H1 (cell line): ENCODE results near the gene UBE2G2. TPM values are rescaled to one million over a fixed set of nuclear protein-coding genes. Genes with fewer than 3 reads are reported as not detected.

Experiments
- CTCF ChIA-PET: fragments of 300-600 bp; sonication (Branson Sonifier 250); formaldehyde crosslinking; loops from one replicate; lab custom pipeline; 2021; ENCODE audit not compliant: partially characterized antibody; lab: Charles Lee
- POLR2A ChIA-PET: fragments of 300-600 bp; sonication (Branson Sonifier 250); formaldehyde crosslinking; loops from one replicate; lab custom pipeline; 2021; ENCODE audit warnings: inconsistent platforms; ENCODE audit not compliant: partially characterized antibody; lab: Charles Lee
- DNase-seq, 2 experiments: peaks; one replicate each; pipeline versions ENCODE4 v3.0.0 to v3.0.0-alpha.2; 2010 to 2022; ENCODE audit warnings: low spot score in 2 of 2, low read depth in 1 of 2, mixed read lengths in 1 of 2
- FAIRE-seq: peaks from 2 replicates; lab custom pipeline; 2011; peaks lifted over from hg19 to GRCh38; lab: Jason Lieb, UNC
- H2AFZ ChIP-seq: 2 replicates; pipeline ENCODE4 v1.8.1; 2012; ENCODE audit warnings: low read length, inconsistent platforms
- H2AK5ac ChIP-seq: 2 replicates; pipeline ENCODE4 v1.6.1; 2013; ENCODE audit warnings: low read depth, low read length
- H2BK120ac ChIP-seq: replicated peaks from 2 replicates; pipeline ENCODE3; 2013; ENCODE audit warnings: low read depth, low read length, inconsistent platforms
- H2BK12ac ChIP-seq: 2 replicates; pipeline ENCODE4 v1.6.1; 2013; ENCODE audit warnings: low read depth, low read length
- H2BK15ac ChIP-seq: 2 replicates; pipeline ENCODE4 v1.6.1; 2013; ENCODE audit warnings: low read length
- H2BK20ac ChIP-seq: 2 replicates; pipeline ENCODE4 v1.6.1; 2013; ENCODE audit warnings: low read length
- H2BK5ac ChIP-seq: 2 replicates; pipeline ENCODE4 v1.6.1; 2013; ENCODE audit warnings: low read depth, low read length
- H3K14ac ChIP-seq: 2 replicates; pipeline ENCODE4 v1.6.1; 2013; ENCODE audit warnings: inconsistent platforms; ENCODE audit not compliant: insufficient read length
- H3K18ac ChIP-seq: 2 replicates; pipeline ENCODE4 v1.6.1; 2013; ENCODE audit warnings: low read length; ENCODE audit errors: extremely low read depth
- H3K23ac ChIP-seq: 2 replicates; pipeline ENCODE4 v1.6.1; 2013; ENCODE audit warnings: inconsistent platforms; ENCODE audit not compliant: insufficient read length
- H3K23me2 ChIP-seq: 2 replicates; pipeline ENCODE4 v1.6.1; 2013; ENCODE audit warnings: low read depth, low read length
- H3K27ac ChIP-seq: 2 replicates; pipeline ENCODE4 v1.6.1; 2011; ENCODE audit warnings: low read depth, low read length, inconsistent platforms
- H3K27me3 ChIP-seq, 4 experiments: replicated peaks in 1 of 4; 1 replicate in 1 of 4; 2 replicates in 3 of 4; pipeline versions ENCODE4 v1.6.1 to v1.8.1; 2011 to 2013; ENCODE audit warnings: low read length in 3 of 4, mild to moderate bottlenecking in 3 of 4, inconsistent platforms in 2 of 4, mixed read lengths in 2 of 4, moderate library complexity in 1 of 4; ENCODE audit not compliant: control insufficient read depth in 3 of 4, insufficient read depth in 3 of 4; ENCODE audit errors: extremely low read depth in 1 of 4
- H3K36me3 ChIP-seq, 4 experiments: 2 replicates each; pipeline versions ENCODE4 v1.6.1 to v1.8.1; 2011 to 2013; ENCODE audit warnings: mild to moderate bottlenecking in 4 of 4, low read length in 3 of 4, moderate library complexity in 2 of 4, control low read depth in 1 of 4, inconsistent platforms in 1 of 4; ENCODE audit not compliant: insufficient read depth in 4 of 4, control insufficient read depth in 2 of 4
- H3K4ac ChIP-seq: replicated peaks from 2 replicates; pipeline ENCODE3; 2013; ENCODE audit warnings: low read length, low read depth, mixed read lengths, inconsistent platforms; ENCODE audit not compliant: insufficient read length
- H3K4me1 ChIP-seq, 4 experiments: replicated peaks in 1 of 4; 1 replicate in 1 of 4; 2 replicates in 3 of 4; pipeline versions ENCODE4 v1.6.1 to v1.8.1; 2011 to 2013; ENCODE audit warnings: low read length in 3 of 4, inconsistent platforms in 2 of 4, mixed read lengths in 1 of 4; ENCODE audit not compliant: insufficient read depth in 4 of 4, control insufficient read depth in 3 of 4
- H3K4me2 ChIP-seq, 2 experiments: 2 replicates each; pipeline versions ENCODE4 v1.6.1 to v1.8.1; 2011 to 2013; ENCODE audit warnings: low read depth in 2 of 2, low read length in 2 of 2, control low read depth in 1 of 2, inconsistent platforms in 1 of 2, mild to moderate bottlenecking in 1 of 2; ENCODE audit not compliant: insufficient read depth in 1 of 2
- H3K4me3 ChIP-seq, 4 experiments: fragments of 200-600, 300-600 bp in 1 of 4; sonication (generic), shearing (Covaris generic), sonication (Bioruptor Twin) in 1 of 4; 2 replicates each; pipeline versions ENCODE4 v1.5.1 to v1.8.1; 2011 to 2016; ENCODE audit warnings: low read length in 4 of 4, low read depth in 3 of 4, control low read depth in 2 of 4, inconsistent platforms in 2 of 4, mild to moderate bottlenecking in 2 of 4, mixed read lengths in 1 of 4, moderate library complexity in 1 of 4; ENCODE audit not compliant: insufficient read depth in 2 of 4; ENCODE audit errors: extremely low read depth in 1 of 4
- H3K56ac ChIP-seq: replicated peaks from 2 replicates; pipeline ENCODE3; 2013; ENCODE audit warnings: low read depth, mild to moderate bottlenecking, mixed read lengths, low read length, inconsistent platforms; ENCODE audit not compliant: insufficient read length
- H3K79me1 ChIP-seq: 2 replicates; pipeline ENCODE4 v1.6.1; 2013; ENCODE audit warnings: low read depth, low read length, control low read depth
- H3K79me2 ChIP-seq, 2 experiments: 2 replicates each; pipeline versions ENCODE4 v1.6.1 to v1.8.1; 2012 to 2013; ENCODE audit warnings: low read length in 2 of 2, mild to moderate bottlenecking in 2 of 2, inconsistent platforms in 1 of 2; ENCODE audit not compliant: insufficient read depth in 2 of 2, control insufficient read depth in 1 of 2
- H3K9ac ChIP-seq, 4 experiments: replicated peaks in 1 of 4; 1 replicate in 1 of 4; 2 replicates in 3 of 4; pipeline versions ENCODE4 v1.6.1 to v1.8.1; 2011 to 2013; ENCODE audit warnings: low read depth in 3 of 4, low read length in 3 of 4, control low read depth in 2 of 4, mild to moderate bottlenecking in 2 of 4, moderate library complexity in 2 of 4, inconsistent platforms in 1 of 4; ENCODE audit errors: extremely low read depth in 1 of 4
- H3K9me3 ChIP-seq, 2 experiments: 2 replicates each; pipeline versions ENCODE4 v1.6.1 to v1.8.1; 2012 to 2013; ENCODE audit warnings: mild to moderate bottlenecking in 2 of 2, moderate library complexity in 2 of 2, control low read depth in 1 of 2, inconsistent platforms in 1 of 2, low read depth in 1 of 2, low read length in 1 of 2, mixed read lengths in 1 of 2; ENCODE audit not compliant: insufficient read depth in 2 of 2
- H4K20me1 ChIP-seq, 2 experiments: replicated peaks in 1 of 2; 2 replicates each; pipeline versions ENCODE3 to v1.8.1; 2011 to 2013; ENCODE audit warnings: inconsistent platforms in 2 of 2, low read length in 2 of 2, mild to moderate bottlenecking in 1 of 2; ENCODE audit not compliant: insufficient read depth in 2 of 2, control insufficient read depth in 1 of 2
- H4K5ac ChIP-seq: 2 replicates; pipeline ENCODE4 v1.6.1; 2013; ENCODE audit warnings: low read length, low read depth, mixed read lengths, inconsistent platforms; ENCODE audit not compliant: insufficient read length
- H4K8ac ChIP-seq: 2 replicates; pipeline ENCODE4 v1.8.0; 2013; ENCODE audit warnings: mild to moderate bottlenecking, moderate library complexity, low read length, inconsistent platforms; ENCODE audit not compliant: insufficient read depth; ENCODE audit errors: extremely low read depth
- H4K91ac ChIP-seq: replicated peaks from 2 replicates; pipeline ENCODE3; 2013; ENCODE audit warnings: low read length, mixed read lengths, inconsistent platforms; ENCODE audit not compliant: insufficient read length
- BACH1 ChIP-seq: IDR thresholded peaks from 2 replicates; pipeline ENCODE4 v1.6.1; 2012; ENCODE audit warnings: low read length, improper control_type of control experiment
- EZH2 ChIP-seq: fragments of 200-600 bp; sonication (generic); IDR thresholded peaks from 2 replicates; pipeline ENCODE4 v1.7.1; 2012; ENCODE audit warnings: low read depth, mild to moderate bottlenecking, moderate library complexity, low read length, inconsistent platforms; ENCODE audit not compliant: severe bottlenecking
- KDM4A ChIP-seq: IDR thresholded peaks from one replicate; pipeline ENCODE4 v1.7.1; 2012; ENCODE audit warnings: low read depth, mild to moderate bottlenecking, moderate library complexity, low read length, inconsistent platforms; ENCODE audit not compliant: severe bottlenecking
- MAFK ChIP-seq: IDR thresholded peaks from 2 replicates; pipeline ENCODE4 v1.6.1; 2012; ENCODE audit warnings: low read depth, mild to moderate bottlenecking, improper control_type of control experiment, low read length
- RBBP5 ChIP-seq: IDR thresholded peaks from 2 replicates; pipeline ENCODE4 v1.7.1; 2012; ENCODE audit warnings: low read depth, mild to moderate bottlenecking, inconsistent platforms, low read length, moderate library complexity, borderline replicate concordance
- SIRT6 ChIP-seq: IDR thresholded peaks from one replicate; pipeline ENCODE4 v1.7.1; 2012; ENCODE audit warnings: low read length, inconsistent platforms
- SIX5 ChIP-seq: IDR thresholded peaks from 2 replicates; pipeline ENCODE4 v1.6.1; 2011; ENCODE audit warnings: mild to moderate bottlenecking, low read depth, low read length
- SP1 ChIP-seq: IDR thresholded peaks from 2 replicates; pipeline ENCODE4 v1.6.1; 2011; ENCODE audit warnings: low read depth, low read length
- SUZ12 ChIP-seq: fragments of 200-600 bp; sonication (generic); IDR thresholded peaks from 2 replicates; pipeline ENCODE4 v1.6.1; 2012; ENCODE audit warnings: mild to moderate bottlenecking, inconsistent platforms, low read length, moderate library complexity, mixed read lengths
- TAF7 ChIP-seq: optimal IDR thresholded peaks from 2 replicates; pipeline ENCODE3; 2011; ENCODE audit warnings: low read depth, mild to moderate bottlenecking, inconsistent platforms, low read length, moderate library complexity, borderline replicate concordance
- ZNF274 ChIP-seq: IDR thresholded peaks from 2 replicates; pipeline ENCODE4 v1.7.0; 2012; ENCODE audit warnings: low read length, borderline replicate concordance; ENCODE audit errors: extremely low read depth
- WGBS, 2 experiments: shearing (Covaris generic) in 1 of 2; methylation state at CpG; one replicate each; pipeline versions ENCODE4 v1.1.6 to v1.1.7; 2013 to 2015; ENCODE audit warnings: low lambda C conversion rate in 2 of 2, mixed read lengths in 2 of 2, inconsistent platforms in 1 of 2, low coverage in 1 of 2, missing lambda C conversion rate in 1 of 2; ENCODE audit not compliant: insufficient replicate concordance in 2 of 2, insufficient coverage in 1 of 2, insufficient read length in 1 of 2; ENCODE audit errors: extremely low coverage in 1 of 2, missing lambda C conversion rate in 1 of 2; 5-methylcytosine and 5-hydroxymethylcytosine counted together
- polyA plus RNA-seq, 7 experiments: library from polyadenylated mRNA; depleted of rRNA in 3 of 7; stranded (reverse) in 5 of 7; unstranded in 2 of 7; fragments of >200 nt in 5 of 7; fragments of 200-250 nt in 2 of 7; gene quantifications; 1 replicate in 5 of 7; 2 replicates in 1 of 7; 4 replicates in 1 of 7; pipeline versions ENCODE4 v1.2.1 to v1.2.3, GENCODE V29; 2011 to 2013; ENCODE audit warnings: missing spikeins in 2 of 7, mixed read lengths in 2 of 7
- total RNA-seq: library from RNA; stranded (reverse); fragmentation: NEBNext Ultra II Directional; extraction: Animal tissue kit (Norgen Biotek cat#: 25700); gene quantifications from 2 replicates; pipeline ENCODE4 v1.2.1, GENCODE V29; 2021
- TF ChIP-seq, protein P1 (sequence below): IDR thresholded peaks from 2 replicates; pipeline ENCODE4 v1.6.1; 2012; ENCODE audit warnings: inconsistent platforms

Gene UBE2G2
- total and polyA plus RNA-seq, 2 of the 8 experiments (the other 6 are each of a cell fraction or from before 2014, with no cell fraction given) = 96.3 to 101 TPM

DNA sequence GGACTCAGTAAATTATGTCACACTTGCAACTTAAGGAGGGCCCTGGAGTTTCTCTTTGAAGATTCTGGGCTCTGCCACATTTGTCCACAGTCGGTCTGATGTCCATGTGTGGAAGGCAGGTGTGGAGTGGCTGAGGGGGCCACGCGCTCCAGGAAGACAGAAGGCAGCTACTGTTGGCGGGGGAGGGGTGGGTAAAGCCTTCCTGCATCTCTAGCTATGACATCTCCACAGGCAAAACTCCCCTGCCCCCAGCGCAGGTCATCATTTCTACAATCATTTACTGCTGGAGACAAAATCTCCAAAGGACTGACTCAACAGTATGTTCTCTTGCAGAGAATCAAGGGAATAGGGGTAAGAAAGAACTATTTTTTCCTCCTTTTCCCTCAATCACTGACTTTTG lies 78.9 kb downstream of the UBE2G2 start:
- Histone ChIP-seq H4K5ac (no peak overlapping the region), H2BK12ac (peak overlapping the region; percentile 97; the same call in 1 of the 2 replicates), H2BK120ac (no peak overlapping the region), H2BK5ac (0 out of 2 replicates have a peak overlapping the region, but pooled peaks have one; percentile 24), H3K23ac (no peak overlapping the region), H2BK15ac (no peak overlapping the region), H3K4me1 (peaks cover 5 to 20% (median 14%) of the 10 kb centered on the region in 4 experiments), H3K4me2 (peak overlapping the region; percentile 50 to 55; a peak in 3 of 4 replicates), H3K79me1 (no peaks in the 10 kb centered on the region), H3K36me3 (no peaks in the 10 kb centered on the region), H3K27ac (no peak overlapping the region), H4K8ac (no peak overlapping the region), H3K56ac (no peak overlapping the region), H2AFZ (no peak overlapping the region), H3K9ac (no peak overlapping the region), H4K20me1 (no peaks in the 10 kb centered on the region), H3K23me2 (no peaks in the 10 kb centered on the region; the same call in 1 of the 2 replicates), H2AK5ac (no peak overlapping the region), H3K9me3 (no peaks in the 10 kb centered on the region; a peak in 1 of 4 replicates), H2BK20ac (no peak overlapping the region; the same call in 1 of the 2 replicates), H3K79me2 (no peaks in the 10 kb centered on the region), H3K14ac (no peak overlapping the region), H3K27me3 (peaks cover 0 to 17% (median 9%) of the 10 kb centered on the region in 4 experiments; a peak in 6 of 7 replicates), H3K4me3 (0 out of 8 replicates have a peak overlapping the region, but pooled peaks of 1 of the 4 experiments have one; percentile 33), H3K18ac (no peak overlapping the region; the same call in 1 of the 2 replicates), H4K91ac (no peak overlapping the region), H3K4ac (no peak overlapping the region)
- FAIRE-seq = no peak
- POLR2A ChIA-PET = interaction anchor here (0.6 to 1.9 kb wide), 5 partner anchors 12 to 58 kb away, joined by 3 to 6 read pairs (median 4); partner anchors contain the start of genes KRTAP10-12 and TSPEAR
- 90% methylated on average over 5 of the region's 5 CpGs; no CpG with 5 or more reads in 1 of the 2 experiments for WGBS, 2 experiments
- DNase-seq = peak in 1 of 2 experiments; percentile 42
- CTCF ChIA-PET = interaction anchor here (0.9 kb wide), 1 partner anchor 14 kb away, joined by 4 read pairs; no protein-coding TSS in a partner anchor
- TF ChIP-seq EZH2 (no peak), SP1 (no peak), TAF7 (no peak), MAFK (no peak), SUZ12 (no peak), RBBP5 (no peak), BACH1 (no peak), KDM4A (no peak), ZNF274 (no peak), SIX5 (no peak), SIRT6 (no peak)
- TF ChIP-seq, protein P1, sequence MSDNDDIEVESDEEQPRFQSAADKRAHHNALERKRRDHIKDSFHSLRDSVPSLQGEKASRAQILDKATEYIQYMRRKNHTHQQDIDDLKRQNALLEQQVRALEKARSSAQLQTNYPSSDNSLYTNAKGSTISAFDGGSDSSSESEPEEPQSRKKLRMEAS = no peak
